ENCODE data around the gene SLC7A14. TPM values are rescaled to one million over a fixed set of nuclear protein-coding genes. Genes with fewer than 3 reads are reported as not detected.

The SLC7A14 gene
- total and polyA plus RNA-seq, 2 donors: 0.22 to 1.8 TPM

- peaks cover 2% of the 10 kb centered on the region for H3K4me1 ChIP-seq (ENCODE audit: insufficient read depth)
- H3K27ac ChIP-seq (ENCODE audit: low read depth): no peak overlapping the region
- no peaks in the 10 kb centered on the region for H3K36me3 ChIP-seq (ENCODE audit: insufficient read depth)
- DNase-seq (ENCODE audit: extremely low spot score): no peak
- H3K4me3 ChIP-seq (ENCODE audit: low read depth, low read length): no peak overlapping the region
- WGBS: 94% methylated on average over 4 of the region's 4 CpGs
Observed at GRCh38 chr3:170480111-170480510, 105.8 kb downstream of the SLC7A14 start.

- DNase-seq (ENCODE audit: extremely low spot score): no peak
- Histone ChIP-seq H3K27ac (ENCODE audit: low read depth) (no peak overlapping the region), H3K4me3 (ENCODE audit: low read depth, low read length) (no peak overlapping the region), H3K36me3 (ENCODE audit: insufficient read depth) (no peaks in the 10 kb centered on the region), H3K4me1 (ENCODE audit: insufficient read depth) (peaks cover 2% of the 10 kb centered on the region)
- 61% methylated on average over 2 of the region's 2 CpGs for WGBS
Observed at GRCh38 chr3:170477395-170477794, 108.5 kb downstream of the SLC7A14 start.

- Histone ChIP-seq H3K27ac (ENCODE audit: low read depth) (no peak overlapping the region), H3K36me3 (ENCODE audit: insufficient read depth) (no peaks in the 10 kb centered on the region), H3K4me3 (ENCODE audit: low read depth, low read length) (no peak overlapping the region), H3K4me1 (ENCODE audit: insufficient read depth) (peaks cover 2% of the 10 kb centered on the region)
- WGBS: 58% methylated on average over 6 of the region's 6 CpGs
- no peak for DNase-seq (ENCODE audit: extremely low spot score)
Observed at GRCh38 chr3:170476291-170476690, 109.6 kb downstream of the SLC7A14 start.

- Histone ChIP-seq H3K27ac (ENCODE audit: low read depth) (peak overlapping the region; percentile 32), H3K4me3 (ENCODE audit: low read depth, low read length) (no peak overlapping the region), H3K4me1 (ENCODE audit: insufficient read depth) (peaks cover 2% of the 10 kb centered on the region), H3K36me3 (ENCODE audit: insufficient read depth) (no peaks in the 10 kb centered on the region)
- no peak for DNase-seq (ENCODE audit: extremely low spot score)
- 34% methylated on average over 3 of the region's 3 CpGs for WGBS
Observed at GRCh38 chr3:170475092-170475685, 110.7 kb downstream of the SLC7A14 start.

- Histone ChIP-seq H3K4me1 (ENCODE audit: insufficient read depth) (no peaks in the 10 kb centered on the region), H3K27ac (ENCODE audit: low read depth) (no peak overlapping the region), H3K36me3 (ENCODE audit: insufficient read depth) (no peaks in the 10 kb centered on the region), H3K4me3 (ENCODE audit: low read depth, low read length) (no peak overlapping the region)
- DNase-seq (ENCODE audit: extremely low spot score): no peak
- 46% methylated on average over 3 of the region's 3 CpGs for WGBS
Observed at GRCh38 chr3:170473358-170473757, 112.5 kb downstream of the SLC7A14 start.

GRCh38 chr3:170471149-170471548 is 114.7 kb downstream of the SLC7A14 start:
- H3K4me1 ChIP-seq (ENCODE audit: insufficient read depth): no peaks in the 10 kb centered on the region
- H3K36me3 ChIP-seq (ENCODE audit: insufficient read depth): no peaks in the 10 kb centered on the region
- no peak overlapping the region for H3K4me3 ChIP-seq (ENCODE audit: low read depth, low read length)
- WGBS: 33% methylated on average over 3 of the region's 3 CpGs
- peak overlapping the region; percentile 86 for H3K27ac ChIP-seq (ENCODE audit: low read depth)
- no peak for DNase-seq (ENCODE audit: extremely low spot score)

- DNase-seq (ENCODE audit: extremely low spot score): no peak
- 43% methylated on average over 9 of the region's 9 CpGs for WGBS
- H3K4me3 ChIP-seq (ENCODE audit: low read depth, low read length): no peak overlapping the region
- H3K27ac ChIP-seq (ENCODE audit: low read depth): no peak overlapping the region
- H3K4me1 ChIP-seq (ENCODE audit: insufficient read depth): no peaks in the 10 kb centered on the region
- no peaks in the 10 kb centered on the region for H3K36me3 ChIP-seq (ENCODE audit: insufficient read depth)
Observed at GRCh38 chr3:170470063-170471016, 115.5 kb downstream of the SLC7A14 start.

- WGBS: 59% methylated on average over 5 of the region's 5 CpGs
- Histone ChIP-seq H3K36me3 (ENCODE audit: insufficient read depth) (no peaks in the 10 kb centered on the region), H3K4me1 (ENCODE audit: insufficient read depth) (no peaks in the 10 kb centered on the region), H3K27ac (ENCODE audit: low read depth) (no peak overlapping the region), H3K4me3 (ENCODE audit: low read depth, low read length) (no peak overlapping the region)
- peak; percentile 83 for DNase-seq (ENCODE audit: extremely low spot score)
Observed at GRCh38 chr3:170469151-170470062, 116.5 kb downstream of the SLC7A14 start.

GRCh38 chr3:170467571-170468147 is 118.2 kb downstream of the SLC7A14 start:
- 63% methylated on average over 7 of the region's 7 CpGs for WGBS
- Histone ChIP-seq H3K27ac (ENCODE audit: low read depth) (no peak overlapping the region), H3K4me3 (ENCODE audit: low read depth, low read length) (no peak overlapping the region)

GRCh38 chr3:170467007-170467406 is 118.9 kb downstream of the SLC7A14 start:
- Histone ChIP-seq H3K4me3 (ENCODE audit: low read depth, low read length) (no peak overlapping the region), H3K27ac (ENCODE audit: low read depth) (no peak overlapping the region), H3K36me3 (ENCODE audit: insufficient read depth) (no peaks in the 10 kb centered on the region), H3K4me1 (ENCODE audit: insufficient read depth) (no peaks in the 10 kb centered on the region)
- no peak for DNase-seq (ENCODE audit: extremely low spot score)
- 75% methylated on average over 14 of the region's 14 CpGs for WGBS

More at GRCh38 chr3:170467571-170468147, 118.2 kb downstream of the SLC7A14 start:
- Histone ChIP-seq H3K36me3 (ENCODE audit: insufficient read depth) (no peaks in the 10 kb centered on the region), H3K4me1 (ENCODE audit: insufficient read depth) (no peaks in the 10 kb centered on the region)
- DNase-seq (ENCODE audit: extremely low spot score): no peak

- no peaks in the 10 kb centered on the region for H3K4me1 ChIP-seq (ENCODE audit: insufficient read depth)
- H3K4me3 ChIP-seq (ENCODE audit: low read depth, low read length): no peak overlapping the region
- H3K27ac ChIP-seq (ENCODE audit: low read depth): no peak overlapping the region
- WGBS: 65% methylated on average over 3 of the region's 3 CpGs
- H3K36me3 ChIP-seq (ENCODE audit: insufficient read depth): no peaks in the 10 kb centered on the region
- no peak for DNase-seq (ENCODE audit: extremely low spot score)
Observed at GRCh38 chr3:170465955-170466354, 119.9 kb downstream of the SLC7A14 start.

- Histone ChIP-seq H3K36me3 (ENCODE audit: insufficient read depth) (no peaks in the 10 kb centered on the region), H3K4me1 (ENCODE audit: insufficient read depth) (no peaks in the 10 kb centered on the region), H3K4me3 (ENCODE audit: low read depth, low read length) (no peak overlapping the region), H3K27ac (ENCODE audit: low read depth) (no peak overlapping the region)
- 84% methylated on average over 4 of the region's 4 CpGs for WGBS
- no peak for DNase-seq (ENCODE audit: extremely low spot score)
Observed at GRCh38 chr3:170463011-170463410, 122.9 kb downstream of the SLC7A14 start.

- no peak overlapping the region for H3K4me3 ChIP-seq (ENCODE audit: low read depth, low read length)
- H3K4me1 ChIP-seq (ENCODE audit: insufficient read depth): no peaks in the 10 kb centered on the region
- no peak overlapping the region for H3K27ac ChIP-seq (ENCODE audit: low read depth)
- no peaks in the 10 kb centered on the region for H3K36me3 ChIP-seq (ENCODE audit: insufficient read depth)
- no peak for DNase-seq (ENCODE audit: extremely low spot score)
- WGBS: 39% methylated on average over 4 of the region's 4 CpGs
Observed at GRCh38 chr3:170458285-170458684, 127.6 kb downstream of the SLC7A14 start.
